ENCODE results near the gene TCHP. TPM values are rescaled to one million over a fixed set of nuclear protein-coding genes. Genes with fewer than 3 reads are reported as not detected.

TCHP gene
- total and polyA plus RNA-seq, 2 of the 13 experiments (the other 11 are each of a cell fraction or from before 2014, with no cell fraction given): 6.7 to 12.2 TPM

DNA sequence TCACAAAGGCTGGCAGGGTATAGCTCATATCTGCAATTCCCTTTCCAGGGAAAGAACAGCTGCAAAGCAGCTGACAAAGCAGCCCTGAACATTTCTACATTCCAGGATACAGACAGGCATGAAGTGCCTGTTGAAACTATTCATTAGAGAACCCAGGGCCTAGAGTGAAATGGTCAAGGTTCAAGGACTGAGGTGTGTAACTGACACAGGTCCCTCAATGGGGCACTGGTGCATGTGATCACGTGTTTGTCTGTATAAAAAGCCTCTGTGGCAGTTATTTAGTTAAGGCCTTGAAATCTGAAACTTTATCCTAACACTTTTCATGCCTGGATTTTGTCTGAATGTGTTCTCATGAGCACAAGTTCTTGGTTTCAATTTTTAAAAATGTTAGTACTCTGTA lies 49.0 kb downstream of the TCHP start:
- Histone ChIP-seq H3K9me3 (ENCODE audit: low read length) (no peaks in the 10 kb centered on the region), H3K27me3 (ENCODE audit: control insufficient read depth in 1 of 2, insufficient read depth in 2 of 2, low read length in 2 of 2) (no peaks in the 10 kb centered on the region), H3K4me3 (replicated peaks in 1 of 3; ENCODE audit: insufficient read depth in 1 of 3, low read depth in 2 of 3, low read length in 3 of 3) (no peak overlapping the region; a peak in 1 of 6 replicates), H3K36me3 (replicated peaks in 1 of 2; ENCODE audit: control insufficient read depth in 1 of 2, insufficient read depth in 2 of 2, low read length in 2 of 2) (peaks cover 11 to 36% of the 10 kb centered on the region in 2 experiments), H3K4me2 (ENCODE audit: low read depth, low read length) (peak overlapping the region; percentile 38), H4K20me1 (ENCODE audit: insufficient read depth, low read length) (no peaks in the 10 kb centered on the region), H3K79me2 (ENCODE audit: insufficient read depth, low read length) (no peaks in the 10 kb centered on the region), H2AFZ (ENCODE audit: low read length) (no peak overlapping the region), H3K4me1 (ENCODE audit: insufficient read depth, low read length) (peaks cover 75% of the 10 kb centered on the region), H3K9ac (ENCODE audit: insufficient read depth, low read depth, low read length) (peak overlapping the region; percentile 29), H3K27ac (ENCODE audit: extremely low read length, insufficient read depth, low read length) (peak overlapping the region; percentile 76)
- ATAC-seq (peak; percentile 96), DNase-seq (ENCODE audit: low spot score) (peak; percentile 99), FAIRE-seq (peak; percentile 100)
- POLR2A ChIA-PET: interaction anchor here (1.1 to 1.6 kb wide), 2 partner anchors 47 to 50 kb away, joined by 4 read pairs; partner anchors contain the start of genes ANKRD13A and GIT2
- no TSS peak for BruUV-seq (replicated peaks)
- in situ Hi-C loops (cut with HindIII; ENCODE audit: extremely low pct_ligation_motif_present, low pct_unique_long_range_greater_than_20kb) (no loop called here), intact Hi-C loops (cut with micrococcal nuclease; ENCODE audit: unreplicated experiment) (loop anchor here (5.0 kb wide), 1 partner anchor 48 kb away; the partner anchor contains the start of genes ANKRD13A and GIT2)
- 9% methylated on average over 1 of the region's 1 CpG for WGBS (ENCODE audit: low lambda C conversion rate)
- CTCF ChIA-PET (ENCODE audit: low intra/inter-chr PET ratio, low total read pairs): no interaction called here
- TF ChIP-seq ZNF773 (CRISPR knock-in tag; IDR thresholded peaks at IDR 0.05; ENCODE audit: borderline replicate concordance): no peak
- no peak for TF ChIP-seq THAP9 (CRISPR knock-in tag; IDR thresholded peaks at IDR 0.05; ENCODE audit: borderline replicate concordance)
- TF ChIP-seq ZNF12 (CRISPR knock-in tag; IDR thresholded peaks at IDR 0.05): peak; percentile 67; the same call in 1 of the 2 replicates
- no peak for TF ChIP-seq NCOA5 (CRISPR knock-in tag; IDR thresholded peaks at IDR 0.05)
- no peak for TF ChIP-seq MTA3 (CRISPR knock-in tag; IDR thresholded peaks at IDR 0.05)
- no peak for TF ChIP-seq ZFP36L2 (CRISPR knock-in tag; IDR thresholded peaks at IDR 0.05)
- no peak for TF ChIP-seq ZNF841 (CRISPR knock-in tag; IDR thresholded peaks at IDR 0.05; ENCODE audit: borderline replicate concordance)
- TF ChIP-seq FOXA3 (CRISPR knock-in tag; IDR thresholded peaks at IDR 0.05): peak; percentile 85
- TF ChIP-seq ZUFSP (CRISPR knock-in tag; IDR thresholded peaks at IDR 0.05; ENCODE audit: borderline replicate concordance): no peak
- TF ChIP-seq CREM (IDR thresholded peaks at IDR 0.05): peak; percentile 58
- TF ChIP-seq CREM (CRISPR knock-in tag; IDR thresholded peaks at IDR 0.05): no peak
- peak; percentile 91 for TF ChIP-seq HMG20A (CRISPR knock-in tag; IDR thresholded peaks at IDR 0.05; ENCODE audit: borderline replicate concordance)
- TF ChIP-seq, protein P1, sequence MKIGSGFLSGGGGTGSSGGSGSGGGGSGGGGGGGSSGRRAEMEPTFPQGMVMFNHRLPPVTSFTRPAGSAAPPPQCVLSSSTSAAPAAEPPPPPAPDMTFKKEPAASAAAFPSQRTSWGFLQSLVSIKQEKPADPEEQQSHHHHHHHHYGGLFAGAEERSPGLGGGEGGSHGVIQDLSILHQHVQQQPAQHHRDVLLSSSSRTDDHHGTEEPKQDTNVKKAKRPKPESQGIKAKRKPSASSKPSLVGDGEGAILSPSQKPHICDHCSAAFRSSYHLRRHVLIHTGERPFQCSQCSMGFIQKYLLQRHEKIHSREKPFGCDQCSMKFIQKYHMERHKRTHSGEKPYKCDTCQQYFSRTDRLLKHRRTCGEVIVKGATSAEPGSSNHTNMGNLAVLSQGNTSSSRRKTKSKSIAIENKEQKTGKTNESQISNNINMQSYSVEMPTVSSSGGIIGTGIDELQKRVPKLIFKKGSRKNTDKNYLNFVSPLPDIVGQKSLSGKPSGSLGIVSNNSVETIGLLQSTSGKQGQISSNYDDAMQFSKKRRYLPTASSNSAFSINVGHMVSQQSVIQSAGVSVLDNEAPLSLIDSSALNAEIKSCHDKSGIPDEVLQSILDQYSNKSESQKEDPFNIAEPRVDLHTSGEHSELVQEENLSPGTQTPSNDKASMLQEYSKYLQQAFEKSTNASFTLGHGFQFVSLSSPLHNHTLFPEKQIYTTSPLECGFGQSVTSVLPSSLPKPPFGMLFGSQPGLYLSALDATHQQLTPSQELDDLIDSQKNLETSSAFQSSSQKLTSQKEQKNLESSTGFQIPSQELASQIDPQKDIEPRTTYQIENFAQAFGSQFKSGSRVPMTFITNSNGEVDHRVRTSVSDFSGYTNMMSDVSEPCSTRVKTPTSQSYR (CRISPR knock-in tag; IDR thresholded peaks at IDR 0.05; ENCODE audit: borderline replicate concordance): peak; percentile 26; the same call in 1 of the 2 replicates
- TF ChIP-seq ZNF576 (CRISPR knock-in tag; IDR thresholded peaks at IDR 0.05): no peak
- TF ChIP-seq WIZ (CRISPR knock-in tag; IDR thresholded peaks at IDR 0.05): no peak
- no peak for TF ChIP-seq ZNF570 (CRISPR knock-in tag; IDR thresholded peaks at IDR 0.05; ENCODE audit: borderline replicate concordance)
- peak; percentile 88 for TF ChIP-seq HDAC2 (CRISPR knock-in tag; IDR thresholded peaks at IDR 0.05)

All from HepG2 (cell line).